Kidney epithelial cell (primary cell): ENCODE measurements around the gene BNC2. TPM values are rescaled to one million over a fixed set of nuclear protein-coding genes. Genes with fewer than 3 reads are reported as not detected.
A peak's percentile ranks its signal among the peaks of the same experiment; 100 is the strongest.

Experiments
- DNase-seq: peaks from one replicate; pipeline ENCODE4 v3.0.0-alpha.2; 2010; ENCODE audit warnings: low read depth
- H3K27me3 ChIP-seq: 2 replicates; pipeline ENCODE4 v1.6.0; 2011; ENCODE audit warnings: low read length; ENCODE audit not compliant: control insufficient read depth, insufficient read depth
- H3K36me3 ChIP-seq: 2 replicates; pipeline ENCODE4 v1.5.1; 2011; ENCODE audit warnings: low read length; ENCODE audit not compliant: control insufficient read depth, insufficient read depth
- H3K4me3 ChIP-seq: 2 replicates; pipeline ENCODE4 v1.5.1; 2011; ENCODE audit warnings: low read depth, mild to moderate bottlenecking, control low read depth, low read length
- total RNA-seq: library from RNA; depleted of rRNA; stranded (reverse); fragments of >200 nt; gene quantifications from 2 replicates; pipeline ENCODE4 v1.2.3, GENCODE V29; 2015
- TF ChIP-seq, protein P1 (sequence below): IDR thresholded peaks from 2 replicates; pipeline ENCODE4 v1.5.1; 2011; ENCODE audit warnings: mild to moderate bottlenecking, moderate library complexity, low read length, control low read depth, inconsistent platforms; ENCODE audit not compliant: insufficient read depth, poor library complexity, severe bottlenecking

BNC2 gene
- total RNA-seq, 1 donor from 2014 or later: 1.5 TPM

DNA sequence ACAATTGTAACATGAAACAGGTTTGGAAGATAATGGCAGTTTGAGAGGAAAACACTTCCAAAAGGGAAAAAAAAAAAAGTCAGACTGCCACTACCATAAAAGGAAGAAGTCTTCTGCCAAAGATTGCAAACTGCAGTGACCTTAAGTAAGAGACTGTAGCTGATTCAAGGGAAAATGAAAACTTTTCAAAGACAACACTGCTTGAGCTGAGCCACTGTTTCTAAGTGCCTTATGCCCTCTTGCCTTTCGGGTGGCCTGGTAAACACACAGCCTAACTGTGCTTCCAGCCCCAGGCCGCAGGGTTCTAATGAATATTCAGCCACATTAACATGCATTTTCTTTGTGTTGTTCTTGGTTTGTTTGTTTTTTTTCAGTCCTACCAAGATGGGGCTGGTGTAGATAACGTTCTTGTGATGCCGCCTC is 354.6 kb downstream of the BNC2 start:
- H3K4me3 ChIP-seq: no peak overlapping the region
- TF ChIP-seq, protein P1, sequence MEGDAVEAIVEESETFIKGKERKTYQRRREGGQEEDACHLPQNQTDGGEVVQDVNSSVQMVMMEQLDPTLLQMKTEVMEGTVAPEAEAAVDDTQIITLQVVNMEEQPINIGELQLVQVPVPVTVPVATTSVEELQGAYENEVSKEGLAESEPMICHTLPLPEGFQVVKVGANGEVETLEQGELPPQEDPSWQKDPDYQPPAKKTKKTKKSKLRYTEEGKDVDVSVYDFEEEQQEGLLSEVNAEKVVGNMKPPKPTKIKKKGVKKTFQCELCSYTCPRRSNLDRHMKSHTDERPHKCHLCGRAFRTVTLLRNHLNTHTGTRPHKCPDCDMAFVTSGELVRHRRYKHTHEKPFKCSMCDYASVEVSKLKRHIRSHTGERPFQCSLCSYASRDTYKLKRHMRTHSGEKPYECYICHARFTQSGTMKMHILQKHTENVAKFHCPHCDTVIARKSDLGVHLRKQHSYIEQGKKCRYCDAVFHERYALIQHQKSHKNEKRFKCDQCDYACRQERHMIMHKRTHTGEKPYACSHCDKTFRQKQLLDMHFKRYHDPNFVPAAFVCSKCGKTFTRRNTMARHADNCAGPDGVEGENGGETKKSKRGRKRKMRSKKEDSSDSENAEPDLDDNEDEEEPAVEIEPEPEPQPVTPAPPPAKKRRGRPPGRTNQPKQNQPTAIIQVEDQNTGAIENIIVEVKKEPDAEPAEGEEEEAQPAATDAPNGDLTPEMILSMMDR: no peak
- no peaks in the 10 kb centered on the region for H3K27me3 ChIP-seq
- no peaks in the 10 kb centered on the region for H3K36me3 ChIP-seq
- no peak for DNase-seq

DNA sequence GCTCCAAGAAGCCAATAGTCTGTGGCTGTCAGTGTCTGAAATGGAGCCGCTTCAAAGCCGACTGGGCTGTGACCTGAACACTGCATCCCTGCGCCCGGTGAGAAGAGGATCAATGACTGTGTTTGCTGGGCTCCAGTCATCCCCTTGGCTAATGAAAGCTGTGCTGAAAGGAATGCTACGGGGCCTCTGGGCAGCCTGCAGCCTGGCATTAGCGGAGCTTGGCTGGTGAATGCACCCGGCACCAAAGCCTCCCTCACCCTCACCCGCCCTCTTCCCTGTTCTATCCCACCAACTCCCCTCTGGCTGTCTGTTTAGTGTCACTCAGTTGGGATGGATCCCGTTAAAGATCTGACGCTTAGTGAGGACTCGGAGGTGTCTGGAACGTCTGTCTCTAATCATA is 355.3 kb downstream of the BNC2 start:
- Histone ChIP-seq H3K36me3 (no peaks in the 10 kb centered on the region), H3K27me3 (no peaks in the 10 kb centered on the region), H3K4me3 (no peak overlapping the region)
- TF ChIP-seq, protein P1: no peak
- DNase-seq: no peak

DNA sequence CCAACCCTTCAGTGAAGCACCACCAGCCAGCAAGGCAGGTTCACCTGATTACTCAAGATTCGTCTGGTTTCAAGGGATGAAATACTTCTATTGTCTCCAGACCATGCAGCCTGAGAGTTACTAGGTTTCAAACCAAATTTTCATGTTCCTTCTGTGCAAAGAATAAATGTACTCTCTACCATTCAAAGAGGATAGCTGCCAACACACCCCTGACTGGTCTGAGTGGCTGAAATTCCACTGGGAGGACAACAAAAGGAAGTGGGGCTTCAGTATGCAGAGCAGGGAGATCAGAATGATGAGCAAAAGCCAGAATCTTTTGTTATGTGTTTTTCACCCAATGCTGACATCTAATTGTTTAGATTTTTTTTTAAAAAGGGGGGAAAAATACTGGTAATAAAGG is 356.3 kb downstream of the BNC2 start:
- DNase-seq: no peak
- no peak overlapping the region for H3K4me3 ChIP-seq
- TF ChIP-seq, protein P1: no peak
- no peaks in the 10 kb centered on the region for H3K36me3 ChIP-seq
- H3K27me3 ChIP-seq: no peaks in the 10 kb centered on the region

DNA sequence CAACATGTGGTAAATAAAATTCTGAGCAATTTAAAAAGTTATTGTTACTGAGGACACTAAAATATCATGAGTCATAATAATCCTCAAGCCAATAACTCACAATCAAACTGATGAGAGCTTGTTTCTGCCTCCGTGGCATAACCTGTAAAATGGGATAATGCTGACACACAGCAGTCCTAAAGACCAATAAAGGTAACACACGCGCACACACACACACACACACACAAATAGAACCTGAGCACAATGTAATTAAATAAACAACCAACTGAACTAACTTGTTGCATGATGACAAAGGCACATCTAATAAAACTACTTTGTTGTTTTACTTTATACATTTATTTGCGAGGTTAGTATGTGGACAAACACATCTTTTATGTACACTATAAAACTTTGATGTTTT is 358.2 kb downstream of the BNC2 start:
- H3K27me3 ChIP-seq: no peaks in the 10 kb centered on the region
- TF ChIP-seq, protein P1: no peak
- DNase-seq: no peak
- H3K36me3 ChIP-seq: no peaks in the 10 kb centered on the region
- H3K4me3 ChIP-seq: no peak overlapping the region

DNA sequence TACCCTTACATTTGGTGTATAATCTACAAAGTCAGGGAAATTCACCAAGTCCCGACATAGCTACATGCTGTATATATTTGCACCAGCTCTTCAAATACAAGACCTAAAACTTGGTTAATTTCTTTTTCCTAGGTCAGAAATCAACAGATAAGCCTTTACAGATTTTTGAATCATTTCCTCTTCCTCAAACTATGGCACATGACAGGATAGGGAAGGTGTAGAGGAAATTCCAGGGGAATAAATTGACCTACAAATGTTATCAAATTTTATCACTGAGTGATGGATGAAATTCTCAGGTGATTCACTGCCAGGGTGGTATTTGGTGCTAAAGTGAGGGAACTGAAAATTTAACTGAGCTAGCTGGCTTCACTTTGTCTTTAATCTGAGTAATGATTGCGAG is 360.0 kb downstream of the BNC2 start:
- Histone ChIP-seq H3K36me3 (no peaks in the 10 kb centered on the region), H3K4me3 (no peak overlapping the region), H3K27me3 (no peaks in the 10 kb centered on the region)
- TF ChIP-seq, protein P1: no peak
- no peak for DNase-seq

DNA sequence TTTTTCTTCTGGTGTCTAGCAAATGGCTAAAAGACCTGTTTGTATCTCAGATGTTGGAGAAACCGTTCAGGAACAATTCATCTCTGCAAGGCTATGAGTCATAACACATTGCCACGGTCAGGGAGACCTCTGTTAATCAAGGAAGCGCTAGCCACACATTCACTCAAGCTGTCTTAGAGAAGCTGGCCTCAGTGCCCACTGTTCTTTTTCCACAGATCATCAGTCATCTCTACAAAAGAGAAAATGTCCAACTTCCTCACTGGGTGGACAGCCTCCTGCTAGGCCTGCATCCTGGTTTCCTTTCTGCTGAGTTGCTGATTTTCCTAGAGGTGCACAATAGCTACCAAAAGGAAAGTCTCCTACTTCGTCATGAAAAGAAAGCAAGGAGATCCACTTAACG is 360.5 kb downstream of the BNC2 start:
- H3K27me3 ChIP-seq: no peaks in the 10 kb centered on the region
- H3K36me3 ChIP-seq: no peaks in the 10 kb centered on the region
- peak; percentile 58 for DNase-seq
- TF ChIP-seq, protein P1: no peak
- no peak overlapping the region for H3K4me3 ChIP-seq
